Embryonic facial prominence (tissue), 1 donor: ENCODE measurements around the gene ADAT3.

ENCODE experiments used
- DNase-seq: peaks from one replicate; pipeline ENCODE4 v3.0.0-alpha.2; 2016; ENCODE audit errors: extremely low spot score

The ADAT3 gene

DNA sequence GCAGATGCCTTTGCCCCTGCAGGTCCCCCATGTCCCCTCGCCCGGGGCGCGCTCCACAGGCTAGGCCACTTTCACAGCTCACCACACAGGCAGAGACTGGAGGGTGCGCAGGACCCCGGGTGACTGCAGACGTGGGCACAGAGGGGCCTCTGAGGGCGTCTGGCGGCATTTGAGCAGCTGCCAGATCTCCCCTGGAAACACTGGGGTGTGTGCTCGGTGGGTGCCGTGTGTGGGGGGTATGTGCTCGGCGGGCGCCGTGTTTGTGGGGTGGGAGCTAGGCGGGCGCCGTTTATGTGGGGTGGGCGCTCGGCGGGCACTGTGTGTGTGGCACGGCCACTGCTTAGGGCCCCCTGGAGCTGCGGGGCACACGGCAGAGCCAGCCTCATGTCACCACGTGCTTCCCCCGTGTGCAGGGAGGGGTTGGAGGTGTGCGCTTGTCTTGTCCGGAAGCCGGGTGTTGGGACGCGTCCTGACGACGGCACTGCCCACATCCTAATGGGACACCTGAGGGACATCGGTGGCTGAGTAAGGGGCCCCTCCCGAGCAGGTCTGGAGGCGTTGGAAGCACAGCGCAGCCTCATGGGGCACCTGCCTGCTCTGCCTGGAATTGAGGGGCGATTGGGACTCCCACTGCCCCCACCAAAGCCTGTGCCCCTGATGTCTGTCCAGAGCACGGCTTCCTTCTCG, 52.5 kb downstream of the ADAT3 start:
- DNase-seq = no peak

DNA sequence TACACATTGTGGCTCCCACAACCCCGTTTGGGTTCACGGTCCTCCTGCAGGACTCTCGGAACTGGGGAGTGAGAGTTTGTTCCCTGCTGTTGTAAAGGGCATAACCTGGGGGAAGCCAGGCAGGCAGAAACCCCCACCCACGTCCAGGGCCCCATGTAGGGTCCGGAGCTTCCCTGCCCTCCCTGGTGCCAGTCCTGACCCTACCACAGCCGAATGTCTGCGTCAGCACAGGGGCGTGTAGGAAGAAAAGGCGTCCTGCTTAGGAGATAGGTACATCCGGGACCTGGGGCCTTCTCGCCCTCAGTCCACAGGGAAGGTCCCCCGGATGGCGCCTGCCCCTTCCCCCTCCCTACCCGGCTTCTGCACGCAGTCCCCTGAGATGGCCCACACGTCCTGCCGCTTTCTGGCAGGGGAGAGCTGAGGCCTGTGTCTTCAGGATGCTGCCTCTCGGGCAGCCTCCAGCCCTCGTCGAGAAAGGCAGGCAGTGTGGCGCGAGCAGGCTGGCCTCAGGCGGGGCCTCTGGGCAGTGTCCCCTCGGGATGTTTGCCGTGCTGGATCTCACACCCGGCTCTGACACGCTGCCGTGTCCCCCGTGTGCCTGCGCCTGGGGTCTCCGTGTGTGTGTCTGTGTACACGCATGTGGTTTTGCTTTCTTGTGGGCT, 54.9 kb downstream of the ADAT3 start:
- no peak for DNase-seq

DNA sequence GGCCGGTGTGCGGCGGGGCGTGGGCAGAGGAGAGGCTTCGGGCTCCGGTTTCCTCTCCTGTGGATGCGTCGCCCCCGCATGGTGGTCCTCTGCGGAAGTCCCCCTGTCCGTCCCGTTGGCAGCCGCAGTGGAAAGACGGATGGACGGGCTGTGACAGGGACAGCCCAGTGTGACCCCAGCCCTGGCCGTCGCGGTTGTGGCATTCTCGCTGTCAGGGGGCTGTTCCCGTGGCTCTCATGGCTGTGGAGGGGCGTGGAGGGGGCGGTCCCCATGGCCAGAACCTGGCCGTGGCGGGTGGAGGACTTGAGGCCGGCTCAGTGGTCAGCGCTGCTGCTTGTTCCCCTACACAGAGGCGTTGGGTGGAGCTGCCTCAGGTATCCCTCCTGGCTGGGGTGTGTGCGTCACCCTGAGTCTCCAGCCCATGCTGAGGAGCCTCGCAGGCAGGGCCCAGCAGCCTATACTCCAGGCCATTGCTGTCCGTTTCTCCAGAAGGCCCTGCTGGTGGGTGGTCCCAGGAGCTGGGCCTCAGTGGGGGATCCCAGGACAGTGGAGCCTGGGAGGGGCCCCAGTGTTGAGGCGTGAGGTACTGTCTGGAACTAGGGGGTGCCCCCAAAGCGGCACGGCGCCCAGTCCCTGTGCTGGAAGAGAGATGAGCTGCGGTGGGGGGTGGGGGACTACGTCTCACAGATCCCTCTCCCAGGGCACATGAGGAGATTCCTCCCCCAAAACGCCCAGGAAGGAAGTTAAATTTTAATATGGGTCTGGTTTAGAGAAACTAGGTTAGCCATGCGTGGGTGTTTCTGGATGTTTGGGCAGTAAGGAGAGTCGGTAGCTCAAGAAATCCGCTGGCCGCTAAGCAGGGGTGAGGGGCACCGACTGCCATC, 56.0 kb downstream of the ADAT3 start:
- DNase-seq = no peak

DNA sequence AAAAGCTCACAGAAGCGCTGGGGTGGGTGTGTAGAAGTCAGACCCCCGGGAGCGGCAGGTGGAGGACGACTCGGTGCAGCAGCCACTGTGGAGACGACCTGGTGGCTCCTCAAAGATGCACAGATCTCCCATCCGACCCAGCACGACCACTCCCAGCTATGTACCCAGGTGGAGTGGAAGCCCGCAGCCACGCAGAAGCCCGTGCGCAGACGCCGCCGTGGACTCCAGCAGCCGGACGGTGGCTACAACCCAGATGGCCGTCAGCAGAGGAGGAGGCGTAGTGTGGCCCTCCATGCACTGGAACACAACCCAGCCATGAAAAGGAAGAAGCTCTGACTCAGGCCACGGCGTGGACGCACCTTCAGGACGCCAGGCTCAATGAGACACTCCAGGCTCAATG, 57.5 kb downstream of the ADAT3 start:
- DNase-seq = no peak
